H1 (cell line): ENCODE measurements around the gene ATP11A. TPM values are rescaled to one million over a fixed set of nuclear protein-coding genes. Genes with fewer than 3 reads are reported as not detected.
A peak's percentile ranks its signal among the peaks of the same experiment; 100 is the strongest.

Experiments used
- CTCF ChIA-PET: fragments of 300-600 bp; sonication (Branson Sonifier 250); formaldehyde crosslinking; loops from one replicate; lab custom pipeline; 2021; ENCODE audit not compliant: partially characterized antibody; lab: Charles Lee
- POLR2A ChIA-PET: fragments of 300-600 bp; sonication (Branson Sonifier 250); formaldehyde crosslinking; loops from one replicate; lab custom pipeline; 2021; ENCODE audit warnings: inconsistent platforms; ENCODE audit not compliant: partially characterized antibody; lab: Charles Lee
- DNase-seq, 2 experiments: peaks; one replicate each; pipeline versions ENCODE4 v3.0.0 to v3.0.0-alpha.2; 2010 to 2022; ENCODE audit warnings: low spot score in 2 of 2, low read depth in 1 of 2, mixed read lengths in 1 of 2
- FAIRE-seq: peaks from 2 replicates; lab custom pipeline; 2011; peaks lifted over from hg19 to GRCh38; lab: Jason Lieb, UNC
- H2AFZ ChIP-seq: 2 replicates; pipeline ENCODE4 v1.8.1; 2012; ENCODE audit warnings: low read length, inconsistent platforms
- H2AK5ac ChIP-seq: 2 replicates; pipeline ENCODE4 v1.6.1; 2013; ENCODE audit warnings: low read depth, low read length
- H2BK120ac ChIP-seq: replicated peaks from 2 replicates; pipeline ENCODE3; 2013; ENCODE audit warnings: low read depth, low read length, inconsistent platforms
- H2BK12ac ChIP-seq: 2 replicates; pipeline ENCODE4 v1.6.1; 2013; ENCODE audit warnings: low read depth, low read length
- H2BK15ac ChIP-seq: 2 replicates; pipeline ENCODE4 v1.6.1; 2013; ENCODE audit warnings: low read length
- H2BK20ac ChIP-seq: 2 replicates; pipeline ENCODE4 v1.6.1; 2013; ENCODE audit warnings: low read length
- H2BK5ac ChIP-seq: 2 replicates; pipeline ENCODE4 v1.6.1; 2013; ENCODE audit warnings: low read depth, low read length
- H3K14ac ChIP-seq: 2 replicates; pipeline ENCODE4 v1.6.1; 2013; ENCODE audit warnings: inconsistent platforms; ENCODE audit not compliant: insufficient read length
- H3K18ac ChIP-seq: 2 replicates; pipeline ENCODE4 v1.6.1; 2013; ENCODE audit warnings: low read length; ENCODE audit errors: extremely low read depth
- H3K23ac ChIP-seq: 2 replicates; pipeline ENCODE4 v1.6.1; 2013; ENCODE audit warnings: inconsistent platforms; ENCODE audit not compliant: insufficient read length
- H3K23me2 ChIP-seq: 2 replicates; pipeline ENCODE4 v1.6.1; 2013; ENCODE audit warnings: low read depth, low read length
- H3K27ac ChIP-seq: 2 replicates; pipeline ENCODE4 v1.6.1; 2011; ENCODE audit warnings: low read depth, low read length, inconsistent platforms
- H3K27me3 ChIP-seq, 4 experiments: replicated peaks in 1 of 4; 1 replicate in 1 of 4; 2 replicates in 3 of 4; pipeline versions ENCODE4 v1.6.1 to v1.8.1; 2011 to 2013; ENCODE audit warnings: low read length in 3 of 4, mild to moderate bottlenecking in 3 of 4, inconsistent platforms in 2 of 4, mixed read lengths in 2 of 4, moderate library complexity in 1 of 4; ENCODE audit not compliant: control insufficient read depth in 3 of 4, insufficient read depth in 3 of 4; ENCODE audit errors: extremely low read depth in 1 of 4
- H3K36me3 ChIP-seq, 4 experiments: 2 replicates each; pipeline versions ENCODE4 v1.6.1 to v1.8.1; 2011 to 2013; ENCODE audit warnings: mild to moderate bottlenecking in 4 of 4, low read length in 3 of 4, moderate library complexity in 2 of 4, control low read depth in 1 of 4, inconsistent platforms in 1 of 4; ENCODE audit not compliant: insufficient read depth in 4 of 4, control insufficient read depth in 2 of 4
- H3K4ac ChIP-seq: replicated peaks from 2 replicates; pipeline ENCODE3; 2013; ENCODE audit warnings: low read length, low read depth, mixed read lengths, inconsistent platforms; ENCODE audit not compliant: insufficient read length
- H3K4me1 ChIP-seq, 4 experiments: replicated peaks in 1 of 4; 1 replicate in 1 of 4; 2 replicates in 3 of 4; pipeline versions ENCODE4 v1.6.1 to v1.8.1; 2011 to 2013; ENCODE audit warnings: low read length in 3 of 4, inconsistent platforms in 2 of 4, mixed read lengths in 1 of 4; ENCODE audit not compliant: insufficient read depth in 4 of 4, control insufficient read depth in 3 of 4
- H3K4me2 ChIP-seq, 2 experiments: 2 replicates each; pipeline versions ENCODE4 v1.6.1 to v1.8.1; 2011 to 2013; ENCODE audit warnings: low read depth in 2 of 2, low read length in 2 of 2, control low read depth in 1 of 2, inconsistent platforms in 1 of 2, mild to moderate bottlenecking in 1 of 2; ENCODE audit not compliant: insufficient read depth in 1 of 2
- H3K4me3 ChIP-seq, 4 experiments: fragments of 200-600, 300-600 bp in 1 of 4; sonication (generic), shearing (Covaris generic), sonication (Bioruptor Twin) in 1 of 4; 2 replicates each; pipeline versions ENCODE4 v1.5.1 to v1.8.1; 2011 to 2016; ENCODE audit warnings: low read length in 4 of 4, low read depth in 3 of 4, control low read depth in 2 of 4, inconsistent platforms in 2 of 4, mild to moderate bottlenecking in 2 of 4, mixed read lengths in 1 of 4, moderate library complexity in 1 of 4; ENCODE audit not compliant: insufficient read depth in 2 of 4; ENCODE audit errors: extremely low read depth in 1 of 4
- H3K56ac ChIP-seq: replicated peaks from 2 replicates; pipeline ENCODE3; 2013; ENCODE audit warnings: low read depth, mild to moderate bottlenecking, mixed read lengths, low read length, inconsistent platforms; ENCODE audit not compliant: insufficient read length
- H3K79me1 ChIP-seq: 2 replicates; pipeline ENCODE4 v1.6.1; 2013; ENCODE audit warnings: low read depth, low read length, control low read depth
- H3K79me2 ChIP-seq, 2 experiments: 2 replicates each; pipeline versions ENCODE4 v1.6.1 to v1.8.1; 2012 to 2013; ENCODE audit warnings: low read length in 2 of 2, mild to moderate bottlenecking in 2 of 2, inconsistent platforms in 1 of 2; ENCODE audit not compliant: insufficient read depth in 2 of 2, control insufficient read depth in 1 of 2
- H3K9ac ChIP-seq, 4 experiments: replicated peaks in 1 of 4; 1 replicate in 1 of 4; 2 replicates in 3 of 4; pipeline versions ENCODE4 v1.6.1 to v1.8.1; 2011 to 2013; ENCODE audit warnings: low read depth in 3 of 4, low read length in 3 of 4, control low read depth in 2 of 4, mild to moderate bottlenecking in 2 of 4, moderate library complexity in 2 of 4, inconsistent platforms in 1 of 4; ENCODE audit errors: extremely low read depth in 1 of 4
- H3K9me3 ChIP-seq, 2 experiments: 2 replicates each; pipeline versions ENCODE4 v1.6.1 to v1.8.1; 2012 to 2013; ENCODE audit warnings: mild to moderate bottlenecking in 2 of 2, moderate library complexity in 2 of 2, control low read depth in 1 of 2, inconsistent platforms in 1 of 2, low read depth in 1 of 2, low read length in 1 of 2, mixed read lengths in 1 of 2; ENCODE audit not compliant: insufficient read depth in 2 of 2
- H4K20me1 ChIP-seq, 2 experiments: replicated peaks in 1 of 2; 2 replicates each; pipeline versions ENCODE3 to v1.8.1; 2011 to 2013; ENCODE audit warnings: inconsistent platforms in 2 of 2, low read length in 2 of 2, mild to moderate bottlenecking in 1 of 2; ENCODE audit not compliant: insufficient read depth in 2 of 2, control insufficient read depth in 1 of 2
- H4K5ac ChIP-seq: 2 replicates; pipeline ENCODE4 v1.6.1; 2013; ENCODE audit warnings: low read length, low read depth, mixed read lengths, inconsistent platforms; ENCODE audit not compliant: insufficient read length
- H4K8ac ChIP-seq: 2 replicates; pipeline ENCODE4 v1.8.0; 2013; ENCODE audit warnings: mild to moderate bottlenecking, moderate library complexity, low read length, inconsistent platforms; ENCODE audit not compliant: insufficient read depth; ENCODE audit errors: extremely low read depth
- H4K91ac ChIP-seq: replicated peaks from 2 replicates; pipeline ENCODE3; 2013; ENCODE audit warnings: low read length, mixed read lengths, inconsistent platforms; ENCODE audit not compliant: insufficient read length
- CTCF ChIP-seq, 3 experiments: IDR thresholded peaks; 1 replicate in 2 of 3; 2 replicates in 1 of 3; pipeline versions ENCODE4 v1.5.1 to v1.6.1; 2011; ENCODE audit warnings: low read length in 3 of 3, mild to moderate bottlenecking in 3 of 3, inconsistent platforms in 2 of 3, low read depth in 1 of 3, moderate library complexity in 1 of 3; ENCODE audit not compliant: insufficient read depth in 1 of 3; ENCODE audit errors: control extremely low read depth in 1 of 3
- E2F6 ChIP-seq: IDR thresholded peaks from 2 replicates; pipeline ENCODE4 v1.6.1; 2012; ENCODE audit warnings: inconsistent platforms
- MAX ChIP-seq: IDR thresholded peaks from 2 replicates; pipeline ENCODE4 v1.6.1; 2012; ENCODE audit warnings: inconsistent platforms
- WGBS, 2 experiments: shearing (Covaris generic) in 1 of 2; methylation state at CpG; one replicate each; pipeline versions ENCODE4 v1.1.6 to v1.1.7; 2013 to 2015; ENCODE audit warnings: low lambda C conversion rate in 2 of 2, mixed read lengths in 2 of 2, inconsistent platforms in 1 of 2, low coverage in 1 of 2, missing lambda C conversion rate in 1 of 2; ENCODE audit not compliant: insufficient replicate concordance in 2 of 2, insufficient coverage in 1 of 2, insufficient read length in 1 of 2; ENCODE audit errors: extremely low coverage in 1 of 2, missing lambda C conversion rate in 1 of 2; 5-methylcytosine and 5-hydroxymethylcytosine counted together
- polyA plus RNA-seq, 7 experiments: library from polyadenylated mRNA; depleted of rRNA in 3 of 7; stranded (reverse) in 5 of 7; unstranded in 2 of 7; fragments of >200 nt in 5 of 7; fragments of 200-250 nt in 2 of 7; gene quantifications; 1 replicate in 5 of 7; 2 replicates in 1 of 7; 4 replicates in 1 of 7; pipeline versions ENCODE4 v1.2.1 to v1.2.3, GENCODE V29; 2011 to 2013; ENCODE audit warnings: missing spikeins in 2 of 7, mixed read lengths in 2 of 7
- total RNA-seq: library from RNA; stranded (reverse); fragmentation: NEBNext Ultra II Directional; extraction: Animal tissue kit (Norgen Biotek cat#: 25700); gene quantifications from 2 replicates; pipeline ENCODE4 v1.2.1, GENCODE V29; 2021

ATP11A gene
- total and polyA plus RNA-seq, 2 of the 8 experiments (the other 6 are each of a cell fraction or from before 2014, with no cell fraction given): 28.8 to 72.9 TPM

GRCh38 chr13:112900691-112901091 lies 210.9 kb downstream of the ATP11A start:
- H3K9ac ChIP-seq: no peak overlapping the region; a peak in 1 of 7 replicates
- H3K23me2 ChIP-seq: no peaks in the 10 kb centered on the region; the same call in 1 of the 2 replicates
- 80% methylated on average over 8 of the region's 8 CpGs; no CpG with 5 or more reads in 1 of the 2 experiments for WGBS, 2 experiments
- TF ChIP-seq MAX (peak; percentile 68), CTCF (IDR thresholded peaks at IDR 0.05; ENCODE audit: control extremely low read depth in 1 of 3, insufficient read depth in 1 of 3, low read depth in 1 of 3, low read length in 3 of 3) (no peak), E2F6 (0 out of 2 replicates have a peak, but pooled peaks have one; percentile 40)
- no peak for FAIRE-seq
- peaks cover 4 to 44% (median 23%) of the 10 kb centered on the region in 4 experiments for H3K4me1 ChIP-seq
- no peak overlapping the region for H3K56ac ChIP-seq
- H3K4ac ChIP-seq: peak overlapping the region; percentile 49
- H4K8ac ChIP-seq: no peak overlapping the region
- no peak overlapping the region for H3K14ac ChIP-seq
- peak overlapping the region; percentile 18; the same call in 1 of the 2 replicates for H2BK5ac ChIP-seq
- 0 out of 2 replicates have a peak overlapping the region, but pooled peaks have one; percentile 48 for H2AK5ac ChIP-seq
- POLR2A ChIA-PET: interaction anchor here (0.9 to 1.9 kb wide), 5 partner anchors 10 to 308 kb away, joined by 3 to 4 read pairs (median 4); partner anchors contain the start of genes CUL4A and PCID2
- no peaks in the 10 kb centered on the region; the same call in 1 of the 2 replicates for H3K79me1 ChIP-seq
- DNase-seq: no peak
- H3K23ac ChIP-seq: no peak overlapping the region
- peak overlapping the region; percentile 81; the same call in 1 of the 2 replicates for H2BK15ac ChIP-seq
- H3K27me3 ChIP-seq: no peaks in the 10 kb centered on the region
- H2AFZ ChIP-seq: no peak overlapping the region
- peaks cover 0 to 9% of the 10 kb centered on the region in 2 experiments; a peak in 1 of 4 replicates for H3K79me2 ChIP-seq
- CTCF ChIA-PET: interaction anchor here (1.6 kb wide), 1 partner anchor 31 kb away, joined by 4 read pairs; no protein-coding TSS in a partner anchor
- no peak overlapping the region for H3K27ac ChIP-seq
- H4K91ac ChIP-seq: peak overlapping the region; percentile 92
- H2BK20ac ChIP-seq: peak overlapping the region; percentile 86
- peaks cover 0 to 14% (median 0%) of the 10 kb centered on the region in 4 experiments; a peak in 2 of 8 replicates for H3K36me3 ChIP-seq
- no peak overlapping the region for H3K4me2 ChIP-seq
- H2BK120ac ChIP-seq: no peak overlapping the region
- peak overlapping the region; percentile 87; the same call in 1 of the 2 replicates for H2BK12ac ChIP-seq
- H3K4me3 ChIP-seq: no peak overlapping the region
- H3K18ac ChIP-seq: peak overlapping the region; percentile 78
- peak overlapping the region; percentile 10 for H4K5ac ChIP-seq
- peaks cover 0 to 8% of the 10 kb centered on the region in 2 experiments for H4K20me1 ChIP-seq
- H3K9me3 ChIP-seq: no peaks in the 10 kb centered on the region
